VCaP (cell line): ENCODE results near the gene CSH1.
"Not testable (repeated sequence)": the region's sequence is repeated elsewhere in the genome, so short reads cannot be mapped to it uniquely, and the experiment has no call there.

ENCODE experiments used
- H3K27ac ChIP-seq: fragments of 450-650 bp; 2 replicates; pipeline ENCODE4 v1.5.1; 2017
- TF ChIP-seq, protein P1 (sequence below): fragments of 450-650 bp; conservative IDR thresholded peaks from 2 replicates; pipeline ENCODE4 v1.5.1; 2017; ENCODE audit warnings: mild to moderate bottlenecking, moderate library complexity

Gene CSH1

DNA sequence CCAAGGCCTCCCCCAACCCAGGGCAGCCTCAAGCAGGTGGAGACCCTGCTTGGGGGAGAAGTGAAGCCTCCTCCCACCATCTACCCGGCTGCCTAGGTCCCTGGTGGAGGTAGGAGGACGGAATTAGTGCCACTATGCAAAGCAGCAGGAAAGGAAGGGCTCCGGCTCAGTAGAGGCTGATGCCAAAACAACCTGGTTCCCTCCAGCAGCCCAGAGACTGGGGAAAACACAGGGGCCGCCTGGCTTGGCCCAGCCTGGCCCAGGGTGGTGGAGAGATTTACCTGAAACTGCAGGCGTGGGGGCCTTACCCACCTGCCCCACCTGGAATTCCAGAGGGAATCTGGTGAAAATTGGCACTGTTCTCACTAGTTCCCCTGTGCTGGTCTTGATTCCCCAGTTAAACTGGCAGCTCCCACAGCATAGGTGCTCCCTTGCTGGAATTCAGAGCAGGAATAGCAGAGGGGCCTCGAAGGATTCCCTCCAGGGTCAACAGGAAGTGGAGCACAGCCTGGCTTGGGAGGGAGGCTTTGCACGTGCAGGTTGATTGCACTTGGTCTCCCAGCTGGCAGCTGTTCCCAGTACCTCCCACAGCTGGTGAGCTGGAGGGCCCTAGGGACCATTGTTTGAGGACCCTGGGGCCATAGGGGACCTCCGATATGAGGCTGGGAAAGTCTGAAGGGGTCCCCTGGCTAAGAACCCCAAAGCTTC lies 31.2 kb upstream of the CSH1 start:
- H3K27ac ChIP-seq, result no peak overlapping the region
- TF ChIP-seq, protein P1, sequence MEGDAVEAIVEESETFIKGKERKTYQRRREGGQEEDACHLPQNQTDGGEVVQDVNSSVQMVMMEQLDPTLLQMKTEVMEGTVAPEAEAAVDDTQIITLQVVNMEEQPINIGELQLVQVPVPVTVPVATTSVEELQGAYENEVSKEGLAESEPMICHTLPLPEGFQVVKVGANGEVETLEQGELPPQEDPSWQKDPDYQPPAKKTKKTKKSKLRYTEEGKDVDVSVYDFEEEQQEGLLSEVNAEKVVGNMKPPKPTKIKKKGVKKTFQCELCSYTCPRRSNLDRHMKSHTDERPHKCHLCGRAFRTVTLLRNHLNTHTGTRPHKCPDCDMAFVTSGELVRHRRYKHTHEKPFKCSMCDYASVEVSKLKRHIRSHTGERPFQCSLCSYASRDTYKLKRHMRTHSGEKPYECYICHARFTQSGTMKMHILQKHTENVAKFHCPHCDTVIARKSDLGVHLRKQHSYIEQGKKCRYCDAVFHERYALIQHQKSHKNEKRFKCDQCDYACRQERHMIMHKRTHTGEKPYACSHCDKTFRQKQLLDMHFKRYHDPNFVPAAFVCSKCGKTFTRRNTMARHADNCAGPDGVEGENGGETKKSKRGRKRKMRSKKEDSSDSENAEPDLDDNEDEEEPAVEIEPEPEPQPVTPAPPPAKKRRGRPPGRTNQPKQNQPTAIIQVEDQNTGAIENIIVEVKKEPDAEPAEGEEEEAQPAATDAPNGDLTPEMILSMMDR, result no peak

- H3K27ac ChIP-seq, result no peak overlapping the region
- TF ChIP-seq, protein P1, result no peak
These were observed 29.8 kb upstream of the CSH1 start for GRCh38 chr17:63926164-63926563.

GRCh38 chr17:63925615-63926014 lies 29.2 kb upstream of the CSH1 start:
- TF ChIP-seq, protein P1, result no peak
- no peak overlapping the region for H3K27ac ChIP-seq

DNA sequence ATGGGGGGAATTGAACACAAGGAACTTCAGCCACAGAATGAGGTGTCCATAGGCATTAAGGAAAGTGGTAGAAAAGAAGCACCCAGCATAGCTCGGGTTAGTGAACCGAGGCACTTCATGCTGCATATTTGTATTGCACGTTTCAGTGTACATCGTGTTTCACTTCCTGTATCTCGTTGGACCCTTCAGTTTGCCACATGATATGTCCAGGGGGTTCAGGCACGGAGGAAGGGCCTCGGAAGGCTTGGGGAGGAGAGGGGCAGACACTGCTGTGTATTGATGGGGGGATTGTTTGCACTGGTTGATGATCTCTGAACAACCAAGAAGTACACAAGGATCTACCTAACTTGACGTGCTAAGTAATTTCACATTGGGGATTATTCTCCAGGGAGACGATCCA lies 26.0 kb upstream of the CSH1 start:
- not testable (repeated sequence) for H3K27ac ChIP-seq

- H3K27ac ChIP-seq, result not testable (repeated sequence)
These were observed 24.4 kb upstream of the CSH1 start for GRCh38 chr17:63920779-63921178.

DNA sequence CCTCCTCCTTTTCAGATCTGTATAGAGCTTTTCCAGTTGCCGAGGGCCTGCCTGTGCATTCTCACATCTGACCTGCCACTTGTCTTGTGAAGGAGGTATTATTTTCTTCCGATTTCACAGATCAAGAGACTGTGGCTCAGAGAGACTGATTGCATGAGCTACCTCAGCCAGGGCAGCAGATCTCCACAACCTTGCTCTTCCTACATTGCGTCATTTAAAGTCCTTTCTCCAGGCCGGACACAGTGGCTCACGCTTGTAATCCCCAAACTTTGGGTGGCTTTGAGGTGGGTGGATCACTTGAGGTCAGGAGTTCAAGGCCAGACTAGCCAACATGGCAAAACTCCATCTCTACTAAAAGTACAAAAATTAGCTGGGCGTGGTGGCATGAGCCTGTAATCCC lies 23.7 kb upstream of the CSH1 start:
- H3K27ac ChIP-seq, result not testable (repeated sequence)

DNA sequence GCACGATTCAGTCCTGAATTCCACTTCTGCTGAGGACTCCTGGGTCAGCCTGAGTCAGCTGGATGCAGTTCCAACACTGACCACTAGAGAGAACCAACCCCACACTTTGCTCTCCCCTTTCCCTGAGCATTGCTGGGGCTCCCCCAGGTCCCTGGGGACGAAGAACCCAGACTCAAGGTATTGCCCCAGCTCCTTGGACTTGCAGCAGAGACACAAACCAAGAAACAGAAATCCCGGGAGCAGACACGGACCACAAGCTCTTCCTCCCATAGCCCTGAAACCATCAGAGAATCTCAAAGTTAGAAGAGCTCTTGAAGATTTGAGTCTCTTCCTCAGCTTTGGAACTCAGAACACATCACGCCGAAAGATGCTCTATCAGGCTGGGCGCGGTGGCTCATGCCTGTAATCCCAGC lies 22.9 kb upstream of the CSH1 start:
- H3K27ac ChIP-seq, result no peak overlapping the region
- TF ChIP-seq, protein P1, result peak; percentile 82

- H3K27ac ChIP-seq, result not testable (repeated sequence)
These were observed 22.5 kb upstream of the CSH1 start, which contains the start of gene GH1 for GRCh38 chr17:63918789-63919305. Gene GH1, minus strand, starts transcription at chr17:63918839. Its CDS starts 63 bp downstream, at chr17:63918776.

- no peak overlapping the region for H3K27ac ChIP-seq
- TF ChIP-seq, protein P1, result no peak
These were observed 21.9 kb upstream of the CSH1 start for GRCh38 chr17:63918305-63918704.

DNA sequence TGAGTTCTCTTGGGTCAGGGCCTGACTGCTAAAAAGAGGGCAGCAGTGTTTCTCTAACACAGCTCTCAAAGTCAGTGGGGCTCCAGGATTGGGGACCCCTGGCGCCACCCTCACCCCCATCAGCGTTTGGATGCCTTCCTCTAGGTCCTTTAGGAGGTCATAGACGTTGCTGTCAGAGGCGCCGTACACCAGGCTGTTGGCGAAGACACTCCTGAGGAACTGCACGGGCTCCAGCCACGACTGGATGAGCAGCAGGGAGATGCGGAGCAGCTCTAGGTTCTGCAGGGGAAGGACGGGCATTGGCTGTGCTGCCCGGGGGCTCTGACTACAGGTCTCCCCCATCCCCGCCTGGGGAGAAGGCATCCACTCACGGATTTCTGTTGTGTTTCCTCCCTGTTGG lies 21.3 kb upstream of the CSH1 start:
- TF ChIP-seq, protein P1, result no peak

GRCh38 chr17:63917206-63917605 lies 20.8 kb upstream of the CSH1 start:
- H3K27ac ChIP-seq, result not testable (repeated sequence)

More for the DNA sequence above, 21.3 kb upstream of the CSH1 start:
- H3K27ac ChIP-seq, result no peak overlapping the region
